Measurements from ENCODE around the gene OR13C2. TPM values are rescaled to one million over a fixed set of nuclear protein-coding genes. Genes with fewer than 3 reads are reported as not detected.

Gene OR13C2
- total RNA-seq, 4 donors from 2014 or later, result not detected

DNA sequence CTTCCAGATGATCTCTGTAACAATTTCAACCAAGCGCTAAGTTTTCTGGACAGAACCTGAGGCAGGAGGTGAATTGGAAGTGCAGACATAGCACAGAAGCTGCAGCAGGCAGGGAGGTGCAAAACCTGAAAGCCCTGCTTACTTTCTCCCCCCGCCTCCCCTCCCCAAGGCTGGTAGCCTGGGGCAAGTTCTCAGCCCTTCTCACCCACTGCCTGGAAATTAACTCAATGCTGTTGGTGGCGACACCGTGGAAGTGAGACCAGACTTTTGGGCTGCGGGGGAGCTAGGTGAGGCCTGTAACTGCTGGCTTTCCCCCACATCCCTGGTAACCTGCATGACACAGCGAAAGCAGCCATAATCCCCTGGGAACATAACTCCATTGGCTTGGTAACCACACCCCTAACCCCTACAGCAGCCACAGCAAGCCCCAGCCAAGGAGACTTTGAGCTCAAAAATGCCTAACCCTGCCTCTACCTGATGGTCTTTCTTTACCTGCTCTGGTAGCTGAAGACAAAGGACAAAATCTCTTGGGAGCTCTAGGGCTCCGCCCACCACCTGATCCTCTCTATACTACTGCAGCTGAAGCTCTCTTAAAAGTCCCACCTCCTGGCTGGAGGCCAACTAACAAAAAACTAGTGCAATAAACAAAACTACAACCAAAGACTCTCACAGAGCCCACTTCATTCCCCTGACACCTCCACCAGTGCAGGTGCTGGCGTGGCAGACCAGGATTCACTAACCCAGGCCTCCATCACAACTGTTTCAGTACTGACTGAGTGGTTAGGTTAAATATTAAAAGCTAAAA, 48.4 kb downstream of the OR13C2 start:
- 73 to 82% methylated on average over 3 to 8 of the region's 8 CpGs for WGBS, 2 donors (ENCODE audit: low coverage in 1 of 2)
- DNase-seq, result no peak
- no peaks in the 10 kb centered on the region for H3K27me3 ChIP-seq
- no peak overlapping the region for H3K27ac ChIP-seq
- TF ChIP-seq EP300 (IDR thresholded peaks at IDR 0.05; ENCODE audit: low read depth), result no peak
- no peak for TF ChIP-seq POLR2A (IDR thresholded peaks at IDR 0.05)
- TF ChIP-seq, protein P1, sequence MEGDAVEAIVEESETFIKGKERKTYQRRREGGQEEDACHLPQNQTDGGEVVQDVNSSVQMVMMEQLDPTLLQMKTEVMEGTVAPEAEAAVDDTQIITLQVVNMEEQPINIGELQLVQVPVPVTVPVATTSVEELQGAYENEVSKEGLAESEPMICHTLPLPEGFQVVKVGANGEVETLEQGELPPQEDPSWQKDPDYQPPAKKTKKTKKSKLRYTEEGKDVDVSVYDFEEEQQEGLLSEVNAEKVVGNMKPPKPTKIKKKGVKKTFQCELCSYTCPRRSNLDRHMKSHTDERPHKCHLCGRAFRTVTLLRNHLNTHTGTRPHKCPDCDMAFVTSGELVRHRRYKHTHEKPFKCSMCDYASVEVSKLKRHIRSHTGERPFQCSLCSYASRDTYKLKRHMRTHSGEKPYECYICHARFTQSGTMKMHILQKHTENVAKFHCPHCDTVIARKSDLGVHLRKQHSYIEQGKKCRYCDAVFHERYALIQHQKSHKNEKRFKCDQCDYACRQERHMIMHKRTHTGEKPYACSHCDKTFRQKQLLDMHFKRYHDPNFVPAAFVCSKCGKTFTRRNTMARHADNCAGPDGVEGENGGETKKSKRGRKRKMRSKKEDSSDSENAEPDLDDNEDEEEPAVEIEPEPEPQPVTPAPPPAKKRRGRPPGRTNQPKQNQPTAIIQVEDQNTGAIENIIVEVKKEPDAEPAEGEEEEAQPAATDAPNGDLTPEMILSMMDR (IDR thresholded peaks at IDR 0.05), result no peak
- TF ChIP-seq POLR2AphosphoS5 (IDR thresholded peaks at IDR 0.05), result no peak
- no peaks in the 10 kb centered on the region for H3K4me1 ChIP-seq
- no peaks in the 10 kb centered on the region for H3K9me3 ChIP-seq
- no peak overlapping the region for H3K4me3 ChIP-seq
- in situ Hi-C loops (cut with MboI; ENCODE audit: low pct_ligation_motif_present in 1 of 4, low pct_unique_long_range_greater_than_20kb in 1 of 4, low sequenced_read_pairs in 3 of 4) (no loop called here), intact Hi-C loops (cut with DNase I; ENCODE audit: low total_unique reads) (no loop called here)
- no peaks in the 10 kb centered on the region for H3K36me3 ChIP-seq

DNA sequence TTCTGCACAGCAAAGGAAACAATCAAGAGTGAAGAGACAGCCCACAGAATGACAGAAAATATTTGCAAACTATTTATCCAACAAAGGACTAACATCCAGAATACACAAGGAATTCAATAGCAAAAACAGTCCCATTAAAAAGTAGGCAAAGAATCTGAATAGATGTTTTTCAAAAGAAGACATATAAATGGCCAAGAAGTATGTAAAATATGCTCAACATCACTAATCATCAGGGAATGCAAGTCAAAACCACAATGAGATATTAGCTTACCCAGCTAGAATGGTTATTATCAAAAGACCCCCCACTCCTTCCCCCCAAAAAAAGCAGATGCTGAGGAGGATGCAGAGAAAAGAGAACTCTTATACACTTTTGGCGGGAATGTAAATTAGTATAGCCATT, 49.9 kb downstream of the OR13C2 start:
- TF ChIP-seq POLR2AphosphoS5 (IDR thresholded peaks at IDR 0.05) (no peak), POLR2A (IDR thresholded peaks at IDR 0.05) (no peak), EP300 (IDR thresholded peaks at IDR 0.05; ENCODE audit: low read depth) (no peak)
- TF ChIP-seq, protein P1 (IDR thresholded peaks at IDR 0.05), result no peak
- Histone ChIP-seq H3K27ac (no peak overlapping the region), H3K27me3 (no peaks in the 10 kb centered on the region), H3K36me3 (no peaks in the 10 kb centered on the region), H3K4me1 (no peaks in the 10 kb centered on the region), H3K4me3 (no peak overlapping the region), H3K9me3 (no peaks in the 10 kb centered on the region)
- intact Hi-C loops (cut with DNase I; ENCODE audit: low total_unique reads), result no loop called here
- in situ Hi-C loops (cut with MboI; ENCODE audit: low pct_ligation_motif_present in 1 of 4, low pct_unique_long_range_greater_than_20kb in 1 of 4, low sequenced_read_pairs in 3 of 4), result no loop called here
- no peak for DNase-seq
- WGBS, 2 donors (ENCODE audit: low coverage in 1 of 2), result 90 to 100% methylated on average over 1 of the region's 1 CpG

Other genes with a start within 250 kb of the OR13C2 start
- gene OR13F1, start 101.4 kb downstream of the OR13C2 start, total RNA-seq, result not detected
- gene OR13C4, start 78.4 kb downstream of the OR13C2 start, total RNA-seq, result not detected
- not detected for gene OR13C3, start 68.8 kb downstream of the OR13C2 start, total RNA-seq
- gene OR13C8, start 36.5 kb downstream of the OR13C2 start, total RNA-seq, result not detected
- not detected for gene OR13C5, start 6.2 kb downstream of the OR13C2 start, total RNA-seq
- not detected for gene OR13C9, start 12.6 kb upstream of the OR13C2 start, total RNA-seq
- gene OR13D1, start 88.9 kb upstream of the OR13C2 start, total RNA-seq, result not detected
- 10 to 100 TPM in 2 of 4 donors, 1 to 10 TPM in 2; 2.6 to 56.3 (median 22.5) TPM for gene NIPSNAP3A, start 142.1 kb upstream of the OR13C2 start, total RNA-seq
- gene NIPSNAP3B, start 158.5 kb upstream of the OR13C2 start, total RNA-seq, result 1 to 10 TPM in 1 of 4 donors, under 1 TPM in 1, not detected in 2; 0.68 to 1.3 TPM